Measurements from ENCODE around the gene SLC29A1. TPM values are rescaled to one million over a fixed set of nuclear protein-coding genes. Genes with fewer than 3 reads are reported as not detected.
A peak's percentile ranks its signal among the peaks of the same experiment; 100 is the strongest.
"Not testable (repeated sequence)": the region's sequence is repeated elsewhere in the genome, so short reads cannot be mapped to it uniquely, and the experiment has no call there.

SLC29A1 gene
- 10 to 100 TPM; 24.8 to 25.4 TPM for total RNA-seq

DNA sequence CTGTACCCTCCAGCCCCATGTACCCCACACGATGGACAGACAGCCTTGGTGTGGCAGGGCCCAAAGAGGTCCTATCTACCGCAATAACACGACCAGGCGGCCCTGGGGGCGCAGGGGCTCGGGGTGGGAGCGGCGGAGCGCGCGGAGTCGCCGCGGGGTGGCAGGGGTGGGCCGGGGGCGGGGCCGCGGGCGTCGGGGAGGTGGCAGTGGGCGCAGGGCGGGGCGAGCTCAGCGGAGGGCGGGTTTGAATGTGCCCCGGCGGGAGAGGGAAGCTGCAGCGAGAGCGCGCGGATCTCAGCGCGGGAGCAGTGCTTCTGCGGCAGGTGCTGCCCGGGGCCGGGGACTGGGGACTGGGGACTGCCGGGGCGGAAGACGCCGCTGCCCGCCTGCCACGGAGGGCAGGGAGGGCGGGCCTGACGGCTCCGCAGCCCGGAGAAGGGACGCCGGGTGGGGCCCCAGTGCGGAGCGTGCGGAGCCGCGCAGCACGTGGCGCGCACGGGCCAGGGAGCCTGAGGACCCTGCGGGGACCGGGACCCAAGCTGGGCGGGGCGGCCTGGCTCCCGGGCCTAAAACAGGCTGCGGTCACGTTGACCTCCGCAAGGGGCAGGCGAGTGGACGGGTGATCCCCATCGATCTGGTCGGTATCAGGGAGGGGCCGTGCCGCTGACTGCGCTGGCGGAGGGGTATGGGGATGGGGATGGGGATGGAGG lies at the start of gene SLC29A1:
SLC29A1 (plus strand) TSS at position 277 of the 710 bp plus-strand sequence. CDS start 3,719 bp downstream, outside the sequence.
- H3K4me1 Mint-ChIP-seq: peaks cover 43% of the 10 kb centered on the region
- POLR2A ChIA-PET: interaction anchor here (0.6 to 6.4 kb wide), 5 partner anchors 13 to 41 kb away, joined by 3 to 88 read pairs (median 23); partner anchors contain the start of genes HSP90AB1 and SLC35B2
- H3K9me3 Mint-ChIP-seq: no peaks in the 10 kb centered on the region
- H3K4me3 Mint-ChIP-seq: peak within 1 kb of the TSS; percentile 74
- peaks cover 4% of the 10 kb centered on the region for H3K27me3 Mint-ChIP-seq
- H3K36me3 Mint-ChIP-seq (ENCODE audit: low read depth): no peaks in the 10 kb centered on the region
- CTCF ChIA-PET: interaction anchor here (0.9 to 4.2 kb wide), 9 partner anchors 12 to 41 kb away, joined by 3 to 27 read pairs (median 8); partner anchors contain the start of genes HSP90AB1 and SLC35B2
- DNase-seq: peak; percentile 83
- H3K27ac Mint-ChIP-seq: peak within 1 kb of the TSS; percentile 4

DNA sequence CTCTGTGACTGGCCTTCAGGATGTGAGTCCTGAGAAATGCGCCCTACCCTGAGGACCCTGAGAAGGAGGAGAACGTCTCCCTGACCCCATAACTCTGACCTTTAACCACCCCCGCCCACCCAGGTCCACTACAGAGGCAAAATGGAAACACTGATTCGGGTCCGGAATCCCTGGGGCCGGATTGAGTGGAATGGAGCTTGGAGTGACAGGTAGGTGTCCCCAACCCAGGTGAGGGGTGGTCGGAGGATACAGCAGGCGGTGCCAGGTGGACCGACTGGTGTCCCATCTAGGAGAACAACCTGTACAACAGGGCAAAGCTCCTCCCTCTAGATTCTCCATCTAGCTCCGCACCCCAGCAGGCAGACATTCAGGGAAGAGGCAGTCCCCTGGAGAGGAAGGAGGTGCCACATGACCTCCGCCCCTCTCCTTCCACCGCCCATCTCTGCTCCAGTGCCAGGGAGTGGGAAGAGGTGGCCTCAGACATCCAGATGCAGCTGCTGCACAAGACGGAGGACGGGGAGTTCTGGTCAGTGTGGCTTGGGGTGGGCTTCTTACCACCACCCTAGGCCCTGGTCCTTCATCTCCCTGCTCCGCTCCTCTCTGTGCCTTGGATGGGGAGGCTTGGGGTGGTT lies 47.1 kb upstream of the SLC29A1 start:
- H3K27ac Mint-ChIP-seq: no peak overlapping the region
- no peaks in the 10 kb centered on the region for H3K9me3 Mint-ChIP-seq
- H3K4me3 Mint-ChIP-seq: no peak overlapping the region
- H3K27me3 Mint-ChIP-seq: peaks cover 15% of the 10 kb centered on the region
- no peaks in the 10 kb centered on the region for H3K36me3 Mint-ChIP-seq (ENCODE audit: low read depth)
- ChIA-PET CTCF (no interaction called here), POLR2A (interaction anchor here (1.8 kb wide), 1 partner anchor 48 kb away, joined by 4 read pairs; no protein-coding TSS in a partner anchor)
- DNase-seq: no peak
- peaks cover 17% of the 10 kb centered on the region for H3K4me1 Mint-ChIP-seq

DNA sequence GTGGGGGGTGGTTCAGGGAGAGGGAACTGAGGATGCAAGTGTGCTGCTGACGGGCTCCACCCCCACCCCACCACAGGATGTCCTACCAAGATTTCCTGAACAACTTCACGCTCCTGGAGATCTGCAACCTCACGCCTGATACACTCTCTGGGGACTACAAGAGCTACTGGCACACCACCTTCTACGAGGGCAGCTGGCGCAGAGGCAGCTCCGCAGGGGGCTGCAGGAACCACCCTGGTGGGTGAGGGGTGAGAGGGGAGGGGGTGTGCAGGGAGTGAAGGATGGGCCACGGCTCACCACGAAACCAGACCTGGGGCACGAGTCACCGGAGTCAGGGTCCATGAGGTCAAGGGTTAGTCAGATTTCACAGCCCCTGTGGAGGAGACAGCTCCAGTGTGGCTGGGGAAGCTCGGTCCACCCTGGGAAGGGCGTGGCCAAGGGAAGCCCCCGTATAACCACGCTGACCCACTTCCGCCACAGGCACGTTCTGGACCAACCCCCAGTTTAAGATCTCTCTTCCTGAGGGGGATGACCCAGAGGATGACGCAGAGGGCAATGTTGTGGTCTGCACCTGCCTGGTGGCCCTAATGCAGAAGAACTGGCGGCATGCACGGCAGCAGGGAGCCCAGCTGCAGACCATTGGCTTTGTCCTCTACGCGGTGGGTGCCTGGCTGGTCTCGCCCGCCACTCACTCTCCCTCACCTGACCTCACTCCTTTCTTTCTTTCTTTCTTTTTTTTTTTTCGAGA lies 46.5 kb upstream of the SLC29A1 start:
- Mint-ChIP-seq H3K9me3 (no peaks in the 10 kb centered on the region), H3K27ac (no peak overlapping the region), H3K36me3 (ENCODE audit: low read depth) (no peaks in the 10 kb centered on the region), H3K4me3 (no peak overlapping the region), H3K27me3 (peaks cover 15% of the 10 kb centered on the region), H3K4me1 (peaks cover 17% of the 10 kb centered on the region)
- ChIA-PET CTCF (interaction anchor here (0.7 to 1.1 kb wide), 2 partner anchors 9 to 60 kb away, joined by 3 to 5 read pairs; no protein-coding TSS in a partner anchor), POLR2A (interaction anchor here (1.8 kb wide), 1 partner anchor 47 kb away, joined by 4 read pairs; no protein-coding TSS in a partner anchor)
- peak; percentile 22 for DNase-seq

DNA sequence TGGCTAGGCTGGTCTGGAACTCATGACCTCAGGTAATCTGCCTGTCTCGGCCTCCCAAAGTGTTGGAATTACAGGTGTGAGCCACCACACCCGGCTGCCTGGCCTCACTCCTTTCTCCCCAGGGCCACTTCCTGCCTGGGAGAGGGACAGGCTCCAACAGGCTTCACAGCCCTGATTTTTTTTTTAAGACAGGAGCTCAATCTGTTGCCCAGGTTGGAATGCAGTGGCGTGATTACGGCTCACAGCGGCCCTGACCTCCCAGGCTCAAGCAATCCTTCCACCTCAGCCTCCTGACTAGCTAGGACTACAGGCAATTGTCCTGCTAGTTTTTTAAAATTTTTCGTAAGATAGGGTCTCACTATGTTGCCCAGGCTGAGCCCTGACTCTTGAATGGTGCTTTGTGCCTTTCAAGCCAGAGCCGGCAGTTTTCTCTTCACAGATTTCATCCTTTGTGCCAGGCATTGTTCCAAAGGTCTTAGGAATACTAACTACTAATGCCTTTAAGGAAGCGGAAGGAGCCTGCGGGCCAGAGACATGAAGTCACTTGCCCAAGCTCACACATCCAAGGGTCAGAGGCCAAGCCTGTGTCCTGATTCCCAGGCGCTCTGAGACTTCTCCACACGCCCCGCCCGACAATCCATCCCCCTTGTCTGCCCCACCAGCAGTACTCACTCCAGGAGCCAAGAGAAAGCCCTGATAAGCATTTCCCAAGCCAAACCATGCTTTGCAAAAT lies 45.5 kb upstream of the SLC29A1 start:
- no peak for DNase-seq
- ChIA-PET POLR2A (no interaction called here), CTCF (interaction anchor here (0.7 to 1.1 kb wide), 2 partner anchors 8 to 59 kb away, joined by 3 to 5 read pairs; no protein-coding TSS in a partner anchor)
- H3K36me3 Mint-ChIP-seq (ENCODE audit: low read depth): no peaks in the 10 kb centered on the region
- no peaks in the 10 kb centered on the region for H3K9me3 Mint-ChIP-seq
- no peak overlapping the region for H3K27ac Mint-ChIP-seq
- H3K27me3 Mint-ChIP-seq: peaks cover 7% of the 10 kb centered on the region
- peaks cover 14% of the 10 kb centered on the region for H3K4me1 Mint-ChIP-seq
- no peak overlapping the region for H3K4me3 Mint-ChIP-seq

DNA sequence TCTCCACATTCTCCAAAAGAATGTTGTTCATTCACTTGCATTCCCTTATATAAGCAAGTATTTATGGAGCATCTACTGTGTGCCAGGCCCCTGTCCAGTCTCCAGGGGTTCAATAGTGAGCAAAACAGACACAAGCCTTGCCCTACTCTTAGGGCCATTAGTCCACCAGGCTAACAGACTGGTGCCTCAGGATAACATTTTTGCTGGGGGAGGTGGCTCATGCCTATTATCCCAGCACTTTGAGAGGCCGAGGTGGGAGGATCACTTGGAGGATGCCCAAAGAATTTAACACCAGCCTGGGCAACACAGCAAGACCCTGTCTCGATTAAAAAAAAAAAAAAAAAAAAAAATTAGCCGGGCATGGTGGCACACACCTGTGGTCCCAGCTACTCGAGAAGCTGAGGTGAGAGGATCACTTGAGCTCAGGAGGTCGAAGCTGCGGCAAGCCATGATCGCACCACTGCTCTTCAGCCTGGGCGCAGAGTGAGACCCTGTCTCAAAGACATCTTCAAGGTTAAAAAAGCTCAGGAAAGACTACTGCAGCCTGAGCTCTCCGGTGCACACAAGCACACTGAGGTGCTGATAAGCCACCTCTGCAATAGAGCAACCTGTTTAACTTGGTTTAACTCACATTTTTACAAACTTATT lies 44.8 kb upstream of the SLC29A1 start:
- Mint-ChIP-seq H3K4me3 (no peak overlapping the region), H3K9me3 (no peaks in the 10 kb centered on the region), H3K36me3 (ENCODE audit: low read depth) (no peaks in the 10 kb centered on the region), H3K4me1 (peaks cover 13% of the 10 kb centered on the region), H3K27me3 (peaks cover 7% of the 10 kb centered on the region), H3K27ac (no peak overlapping the region)
- ChIA-PET CTCF (interaction anchor here (0.9 kb wide), 1 partner anchor 134 kb away, joined by 3 read pairs; the partner anchor contains the start of gene AARS2), POLR2A (no interaction called here)
- no peak for DNase-seq

DNA sequence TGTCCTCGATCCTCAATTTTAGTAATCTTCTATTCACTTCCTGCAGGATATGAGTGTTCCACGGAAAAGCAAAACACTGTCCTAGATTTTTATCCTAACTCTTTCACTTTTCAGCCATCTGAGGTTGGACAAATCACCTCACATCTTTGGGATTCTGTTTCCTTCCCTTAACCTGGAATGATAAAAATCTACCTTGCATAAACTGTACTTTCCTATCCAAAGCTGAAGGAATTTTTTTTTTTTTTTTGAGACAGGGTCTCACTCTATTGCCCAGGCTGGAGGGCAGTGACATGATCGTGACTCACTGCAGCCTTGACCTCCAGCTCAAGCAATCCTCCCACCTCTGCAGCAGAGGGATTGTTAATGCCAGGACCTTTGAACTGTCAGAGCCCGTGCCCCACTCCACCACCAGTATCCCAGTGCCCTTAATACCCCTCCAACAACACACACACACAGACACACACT lies 44.3 kb upstream of the SLC29A1 start:
- Mint-ChIP-seq H3K4me3 (no peak overlapping the region), H3K4me1 (peaks cover 13% of the 10 kb centered on the region), H3K36me3 (ENCODE audit: low read depth) (no peaks in the 10 kb centered on the region), H3K27me3 (peaks cover 5% of the 10 kb centered on the region), H3K9me3 (no peaks in the 10 kb centered on the region), H3K27ac (no peak overlapping the region)
- POLR2A ChIA-PET: no interaction called here
- no peak for DNase-seq
- CTCF ChIA-PET: interaction anchor here (0.9 kb wide), 1 partner anchor 134 kb away, joined by 3 read pairs; the partner anchor contains the start of gene AARS2

DNA sequence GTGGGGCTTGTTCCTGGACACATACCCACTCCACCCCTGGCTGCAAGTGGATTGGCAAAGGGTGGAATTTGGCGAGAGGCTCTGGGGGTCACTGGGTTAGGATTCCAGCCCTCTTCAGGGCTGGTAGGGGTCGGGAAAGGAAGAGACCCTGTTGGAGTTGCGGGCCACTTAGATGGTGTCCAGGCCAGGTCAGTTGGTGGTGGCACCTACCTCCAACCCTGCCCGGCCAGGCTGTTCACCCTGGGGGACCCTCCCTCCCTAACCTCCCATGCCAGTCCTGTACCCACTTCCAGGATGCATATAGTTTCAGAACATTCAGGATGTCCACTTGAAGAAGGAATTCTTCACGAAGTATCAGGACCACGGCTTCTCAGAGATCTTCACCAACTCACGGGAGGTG lies 43.7 kb upstream of the SLC29A1 start:
- peaks cover 5% of the 10 kb centered on the region for H3K27me3 Mint-ChIP-seq
- no peak overlapping the region for H3K27ac Mint-ChIP-seq
- peaks cover 13% of the 10 kb centered on the region for H3K4me1 Mint-ChIP-seq
- H3K36me3 Mint-ChIP-seq (ENCODE audit: low read depth): no peaks in the 10 kb centered on the region
- no peak for DNase-seq
- CTCF ChIA-PET: interaction anchor here (1.0 to 1.1 kb wide), 2 partner anchors 10 to 116 kb away, joined by 3 read pairs; no protein-coding TSS in a partner anchor
- H3K9me3 Mint-ChIP-seq: no peaks in the 10 kb centered on the region
- POLR2A ChIA-PET: no interaction called here
- H3K4me3 Mint-ChIP-seq: no peak overlapping the region

DNA sequence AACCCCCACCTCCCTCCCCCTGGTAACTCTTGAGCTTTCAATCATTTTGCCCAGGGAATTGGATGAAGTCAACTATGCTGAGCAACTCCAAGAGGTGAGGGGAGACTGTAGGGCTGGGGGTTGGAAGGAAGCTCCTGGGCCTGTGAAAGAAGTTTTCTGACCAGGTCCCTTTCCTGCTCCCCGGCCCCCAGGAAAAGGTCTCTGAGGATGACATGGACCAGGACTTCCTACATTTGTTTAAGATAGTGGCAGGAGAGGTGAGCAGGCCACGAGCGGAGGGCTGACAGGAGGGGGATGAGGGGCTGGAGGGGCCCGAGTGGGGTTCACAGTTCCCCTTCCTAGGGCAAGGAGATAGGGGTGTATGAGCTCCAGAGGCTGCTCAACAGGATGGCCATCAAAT lies 43.0 kb upstream of the SLC29A1 start:
- Mint-ChIP-seq H3K36me3 (ENCODE audit: low read depth) (no peaks in the 10 kb centered on the region), H3K4me1 (peaks cover 13% of the 10 kb centered on the region), H3K9me3 (no peaks in the 10 kb centered on the region), H3K27me3 (no peaks in the 10 kb centered on the region), H3K27ac (no peak overlapping the region), H3K4me3 (no peak overlapping the region)
- ChIA-PET CTCF (interaction anchor here (1.0 to 1.1 kb wide), 2 partner anchors 10 to 115 kb away, joined by 3 read pairs; no protein-coding TSS in a partner anchor), POLR2A (no interaction called here)
- DNase-seq: no peak

DNA sequence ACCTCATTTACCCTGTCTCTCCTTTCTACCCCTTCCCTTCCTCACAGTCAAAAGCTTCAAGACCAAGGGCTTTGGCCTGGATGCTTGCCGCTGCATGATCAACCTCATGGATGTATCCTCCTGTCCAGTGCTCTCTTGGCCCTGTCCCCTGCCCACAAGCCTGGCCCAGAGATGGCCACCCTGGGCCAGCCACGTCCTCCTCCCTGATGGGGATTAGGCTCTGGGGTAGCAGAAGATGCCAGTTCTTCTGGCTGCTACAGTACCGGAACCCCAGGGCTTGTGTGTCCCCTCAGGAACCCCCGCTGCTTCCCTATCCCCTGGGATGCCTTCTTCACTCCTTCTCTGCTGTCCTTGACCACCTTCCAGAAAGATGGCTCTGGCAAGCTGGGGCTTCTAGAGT lies 42.5 kb upstream of the SLC29A1 start:
- no peak overlapping the region for H3K4me3 Mint-ChIP-seq
- POLR2A ChIA-PET: no interaction called here
- CTCF ChIA-PET: interaction anchor here (1.0 to 1.1 kb wide), 2 partner anchors 9 to 115 kb away, joined by 3 read pairs; no protein-coding TSS in a partner anchor
- H3K27ac Mint-ChIP-seq: no peak overlapping the region
- H3K27me3 Mint-ChIP-seq: no peaks in the 10 kb centered on the region
- peaks cover 15% of the 10 kb centered on the region for H3K4me1 Mint-ChIP-seq
- no peaks in the 10 kb centered on the region for H3K36me3 Mint-ChIP-seq (ENCODE audit: low read depth)
- no peak for DNase-seq
- H3K9me3 Mint-ChIP-seq: no peaks in the 10 kb centered on the region

DNA sequence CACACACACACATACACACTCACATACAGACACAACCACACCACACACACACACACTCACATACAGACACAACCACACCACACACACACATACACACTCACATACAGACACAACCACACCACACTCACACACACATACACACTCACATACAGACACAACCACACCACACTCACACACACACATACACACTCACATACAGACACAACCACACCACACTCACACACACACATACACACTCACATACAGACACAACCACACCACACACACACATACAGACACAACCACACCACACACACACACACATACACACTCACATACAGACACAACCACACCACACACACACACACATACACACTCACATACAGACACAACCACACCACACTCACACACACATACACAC lies 41.6 kb upstream of the SLC29A1 start:
- H3K27me3 Mint-ChIP-seq; DNase-seq; H3K4me3 Mint-ChIP-seq; H3K9me3 Mint-ChIP-seq; POLR2A ChIA-PET; CTCF ChIA-PET; H3K27ac Mint-ChIP-seq; H3K36me3 Mint-ChIP-seq (ENCODE audit: low read depth): not testable (repeated sequence)
- H3K4me1 Mint-ChIP-seq: peaks cover 13% of the 10 kb centered on the region

DNA sequence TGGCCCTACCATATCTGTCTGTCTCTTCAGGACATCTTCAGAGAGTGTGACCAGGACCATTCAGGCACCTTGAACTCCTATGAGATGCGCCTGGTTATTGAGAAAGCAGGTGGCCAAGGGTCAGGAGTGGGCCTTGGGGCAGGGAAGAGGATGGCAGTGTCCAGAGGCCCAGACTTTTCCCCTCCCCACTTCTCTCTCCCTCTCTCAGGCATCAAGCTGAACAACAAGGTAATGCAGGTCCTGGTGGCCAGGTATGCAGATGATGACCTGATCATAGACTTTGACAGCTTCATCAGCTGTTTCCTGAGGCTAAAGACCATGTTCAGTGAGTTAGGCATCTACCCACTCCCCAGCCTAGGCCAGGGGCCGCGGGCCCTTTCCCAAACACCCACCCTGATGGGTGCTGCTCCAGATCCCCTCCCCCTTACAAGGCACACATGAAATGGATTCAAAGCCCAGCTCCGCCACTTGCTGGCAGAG lies 40.4 kb upstream of the SLC29A1 start:
- Mint-ChIP-seq H3K27ac (no peak overlapping the region), H3K4me1 (peaks cover 6% of the 10 kb centered on the region), H3K36me3 (ENCODE audit: low read depth) (no peaks in the 10 kb centered on the region), H3K27me3 (no peaks in the 10 kb centered on the region), H3K4me3 (no peak overlapping the region), H3K9me3 (no peaks in the 10 kb centered on the region)
- POLR2A ChIA-PET: no interaction called here
- DNase-seq: no peak
- CTCF ChIA-PET: no interaction called here

DNA sequence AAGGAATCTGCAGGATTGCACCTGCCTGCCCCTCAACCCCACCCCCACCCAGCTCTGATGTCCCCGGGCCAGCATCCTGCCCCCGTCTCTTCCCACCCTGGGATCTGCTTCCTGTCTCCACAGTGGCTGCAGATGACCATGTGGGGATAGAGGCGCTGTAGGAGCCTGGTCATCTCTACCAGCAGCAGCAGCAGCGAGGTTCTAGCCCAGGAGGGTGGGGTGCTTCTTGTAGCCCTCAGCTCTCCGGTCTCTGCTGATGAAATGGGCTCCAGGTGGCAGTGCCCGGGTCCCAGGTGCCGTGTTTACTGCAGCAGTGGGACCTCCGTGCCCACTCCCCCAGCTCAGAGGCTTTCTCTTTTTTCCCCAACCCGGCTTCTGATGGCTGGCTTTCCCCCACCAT lies 39.6 kb upstream of the SLC29A1 start:
- peaks cover 6% of the 10 kb centered on the region for H3K4me1 Mint-ChIP-seq
- ChIA-PET POLR2A (no interaction called here), CTCF (interaction anchor here (1.0 kb wide), 1 partner anchor 54 kb away, joined by 3 read pairs; no protein-coding TSS in a partner anchor)
- no peak overlapping the region for H3K4me3 Mint-ChIP-seq
- H3K36me3 Mint-ChIP-seq (ENCODE audit: low read depth): no peaks in the 10 kb centered on the region
- H3K27me3 Mint-ChIP-seq: peaks cover 1% of the 10 kb centered on the region
- no peaks in the 10 kb centered on the region for H3K9me3 Mint-ChIP-seq
- no peak overlapping the region for H3K27ac Mint-ChIP-seq
- no peak for DNase-seq
